Coronary artery (tissue), 2 donors: ENCODE results near the gene GNA12.
"Not testable (repeated sequence)": the region's sequence is repeated elsewhere in the genome, so short reads cannot be mapped to it uniquely, and the experiment has no call there.

ENCODE experiments used
- DNase-seq: peaks from one replicate; pipeline ENCODE4 v3.0.0-alpha.2; 2017; ENCODE audit warnings: low spot score
- H3K27ac ChIP-seq, 2 donors: fragments of 200-600 bp; sonication (generic); one replicate each; pipeline ENCODE4 v1.5.1; 2016 to 2019
- H3K4me3 ChIP-seq: fragments of 200-600 bp; sonication (generic); 2 replicates; pipeline ENCODE4 v1.5.1; 2016; ENCODE audit warnings: mild to moderate bottlenecking, moderate library complexity
- TF ChIP-seq, protein P1 (sequence below): fragments of 200-600 bp; sonication (generic); IDR thresholded peaks from one replicate; pipeline ENCODE4 v1.5.1; 2019; ENCODE audit warnings: antibody characterized with exemption

GNA12 gene

DNA sequence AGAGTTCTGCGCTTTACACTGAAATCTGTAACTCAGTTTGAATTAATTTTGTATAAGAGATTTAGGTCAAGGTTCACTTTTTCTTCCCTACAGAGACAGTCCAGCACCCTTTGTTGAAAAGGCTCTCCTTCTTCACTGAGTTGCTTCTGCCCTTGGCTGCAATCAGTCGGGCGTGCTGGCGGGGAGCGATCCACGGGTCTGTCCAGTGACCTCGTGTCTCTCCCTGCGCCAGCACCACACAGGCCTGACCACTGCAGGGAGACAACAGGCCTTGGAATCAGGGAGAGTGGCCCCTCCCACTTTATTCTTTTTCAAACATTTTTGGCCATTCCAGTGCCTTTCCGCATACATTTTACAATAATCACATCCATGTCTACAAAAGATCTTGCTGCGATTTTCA is 89.2 kb downstream of the GNA12 start:
- Histone ChIP-seq H3K27ac (no peak overlapping the region), H3K4me3 (no peak overlapping the region)
- no peak for DNase-seq
- TF ChIP-seq, protein P1, sequence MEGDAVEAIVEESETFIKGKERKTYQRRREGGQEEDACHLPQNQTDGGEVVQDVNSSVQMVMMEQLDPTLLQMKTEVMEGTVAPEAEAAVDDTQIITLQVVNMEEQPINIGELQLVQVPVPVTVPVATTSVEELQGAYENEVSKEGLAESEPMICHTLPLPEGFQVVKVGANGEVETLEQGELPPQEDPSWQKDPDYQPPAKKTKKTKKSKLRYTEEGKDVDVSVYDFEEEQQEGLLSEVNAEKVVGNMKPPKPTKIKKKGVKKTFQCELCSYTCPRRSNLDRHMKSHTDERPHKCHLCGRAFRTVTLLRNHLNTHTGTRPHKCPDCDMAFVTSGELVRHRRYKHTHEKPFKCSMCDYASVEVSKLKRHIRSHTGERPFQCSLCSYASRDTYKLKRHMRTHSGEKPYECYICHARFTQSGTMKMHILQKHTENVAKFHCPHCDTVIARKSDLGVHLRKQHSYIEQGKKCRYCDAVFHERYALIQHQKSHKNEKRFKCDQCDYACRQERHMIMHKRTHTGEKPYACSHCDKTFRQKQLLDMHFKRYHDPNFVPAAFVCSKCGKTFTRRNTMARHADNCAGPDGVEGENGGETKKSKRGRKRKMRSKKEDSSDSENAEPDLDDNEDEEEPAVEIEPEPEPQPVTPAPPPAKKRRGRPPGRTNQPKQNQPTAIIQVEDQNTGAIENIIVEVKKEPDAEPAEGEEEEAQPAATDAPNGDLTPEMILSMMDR, result no peak

DNA sequence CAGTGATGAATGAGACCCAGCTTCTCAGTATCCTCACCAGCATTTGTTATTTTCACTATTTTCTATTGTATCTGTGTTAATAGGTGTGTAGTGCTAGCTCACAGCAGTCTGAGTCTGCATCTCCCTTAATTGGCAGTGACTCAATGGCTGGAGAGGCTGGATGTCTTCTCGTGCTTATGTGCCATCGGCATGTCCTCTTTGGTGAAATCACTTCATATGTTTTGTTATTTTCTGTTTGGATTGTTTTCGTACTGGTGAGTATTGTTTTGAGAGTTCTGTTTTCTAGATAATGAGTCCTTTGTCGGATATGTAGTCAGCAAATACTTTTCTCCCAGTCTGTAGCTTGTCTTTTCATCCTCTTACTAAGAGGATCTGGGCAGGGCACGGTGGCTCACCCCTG is 90.0 kb downstream of the GNA12 start:
- Histone ChIP-seq H3K27ac (no peak overlapping the region), H3K4me3 (no peak overlapping the region)
- TF ChIP-seq, protein P1, result no peak
- DNase-seq, result no peak

DNA sequence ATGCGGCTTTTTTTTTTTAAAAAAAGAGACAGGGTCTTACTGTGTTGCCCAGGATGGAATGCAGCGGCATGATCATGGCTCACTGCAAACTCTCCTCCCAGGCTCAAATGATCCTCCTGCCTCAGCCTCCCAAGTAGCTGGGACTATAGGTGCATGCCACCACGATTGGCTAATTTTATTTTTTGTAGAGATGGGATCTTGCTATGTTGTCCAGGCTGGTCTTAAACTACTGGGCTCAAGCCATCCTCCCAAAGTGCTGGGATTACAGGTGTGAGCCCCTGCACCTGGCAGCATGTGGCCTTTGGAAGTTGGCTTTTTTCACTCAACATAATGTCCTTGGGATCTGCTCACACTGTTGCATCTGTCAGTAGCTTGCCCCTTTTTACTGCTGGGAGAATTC is 91.0 kb downstream of the GNA12 start:
- TF ChIP-seq, protein P1, result no peak
- Histone ChIP-seq H3K4me3 (no peak overlapping the region), H3K27ac (no peak overlapping the region)
- no peak for DNase-seq

DNA sequence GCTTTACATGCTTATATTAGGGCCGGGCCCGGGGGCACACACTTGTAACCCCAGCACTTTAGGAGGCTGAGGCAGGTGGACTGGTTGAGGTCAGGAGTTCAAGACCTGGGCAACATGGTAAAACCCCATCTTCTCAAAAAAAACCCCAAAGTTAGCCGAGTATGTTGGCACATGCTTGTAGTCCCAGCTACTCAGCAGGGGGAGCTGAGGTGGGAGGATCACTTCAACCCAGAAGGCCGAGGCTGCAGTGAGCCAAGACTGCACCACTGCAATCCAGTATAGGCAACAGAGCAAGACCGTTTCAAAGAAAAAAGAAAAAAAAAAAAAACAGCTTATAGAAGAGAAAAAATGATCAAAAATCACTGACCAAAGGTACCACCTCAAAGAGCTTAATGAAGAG is 93.0 kb downstream of the GNA12 start:
- TF ChIP-seq, protein P1, result no peak
- no peak overlapping the region for H3K27ac ChIP-seq
- no peak overlapping the region for H3K4me3 ChIP-seq
- no peak for DNase-seq

DNA sequence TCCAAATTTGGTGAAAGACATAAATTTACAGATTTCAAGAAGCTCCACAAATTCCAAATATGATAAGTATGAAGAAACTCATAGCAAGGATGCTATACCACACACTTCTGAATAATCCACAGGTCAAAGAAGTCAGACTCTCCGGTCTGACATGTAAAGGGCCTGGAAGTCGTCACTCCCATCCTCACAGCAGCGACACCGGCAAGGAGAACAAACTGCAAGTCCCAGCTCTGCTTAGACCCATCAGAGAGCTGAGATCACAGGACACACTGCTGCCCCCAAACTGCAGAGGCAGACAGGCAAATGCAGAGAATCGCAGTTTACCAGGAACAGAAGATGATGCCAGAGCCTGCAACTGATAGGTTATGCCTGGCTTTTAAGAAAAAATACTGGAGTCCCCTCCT is 94.1 kb downstream of the GNA12 start:
- Histone ChIP-seq H3K27ac (no peak overlapping the region), H3K4me3 (no peak overlapping the region)
- TF ChIP-seq, protein P1, result no peak
- DNase-seq, result no peak

DNA sequence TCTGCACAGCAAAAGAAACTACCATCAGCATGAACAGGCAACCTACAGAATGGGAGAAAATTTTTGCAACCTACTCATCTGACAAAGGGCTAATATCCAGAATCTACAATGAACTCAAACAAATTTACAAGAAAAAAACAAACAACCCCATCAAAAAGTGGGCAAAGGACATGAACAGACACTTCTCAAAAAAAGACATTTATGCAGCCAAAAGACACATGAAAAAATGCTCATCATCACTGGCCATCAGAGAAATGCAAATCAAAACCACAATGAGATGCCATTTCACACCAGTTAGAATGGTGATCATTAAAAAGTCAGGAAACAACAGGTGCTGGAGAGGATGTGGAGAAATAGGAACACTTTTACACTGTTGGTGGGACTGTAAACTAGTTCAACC is 95.4 kb downstream of the GNA12 start:
- not testable (repeated sequence) for H3K4me3 ChIP-seq, H3K27ac ChIP-seq, DNase-seq

DNA sequence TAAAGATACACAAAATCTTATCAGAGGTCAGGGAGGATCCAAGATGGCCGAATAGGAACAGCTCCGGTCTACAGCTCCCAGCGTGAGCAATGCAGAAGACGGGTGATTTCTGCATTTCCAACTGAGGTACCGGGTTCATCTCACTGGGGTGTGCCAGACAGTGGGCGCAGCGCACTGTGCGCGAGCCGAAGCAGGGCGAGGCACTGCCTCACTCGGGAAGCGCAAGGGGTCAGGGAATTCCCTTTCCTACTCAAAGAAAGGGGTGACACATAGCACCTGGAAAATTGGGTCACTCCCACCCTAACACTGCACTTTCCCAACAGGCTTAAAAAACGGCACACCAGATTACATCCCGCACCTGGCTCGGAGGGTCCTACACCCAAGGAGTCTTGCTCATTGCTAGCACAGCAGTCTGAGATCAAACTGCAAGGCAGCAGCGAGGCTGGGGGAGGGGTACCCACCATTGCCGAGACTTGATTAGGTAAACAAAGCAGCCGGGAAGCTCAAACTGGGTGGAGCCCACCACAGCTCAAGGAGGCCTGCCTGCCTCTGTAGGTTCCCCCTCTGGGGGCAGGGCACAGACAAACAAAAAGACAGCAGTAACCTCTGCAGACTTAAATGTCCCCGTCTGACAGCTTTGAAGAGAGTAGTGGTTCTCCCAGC is 100.5 kb downstream of the GNA12 start:
- DNase-seq, H3K4me3 ChIP-seq, H3K27ac ChIP-seq: not testable (repeated sequence)

DNA sequence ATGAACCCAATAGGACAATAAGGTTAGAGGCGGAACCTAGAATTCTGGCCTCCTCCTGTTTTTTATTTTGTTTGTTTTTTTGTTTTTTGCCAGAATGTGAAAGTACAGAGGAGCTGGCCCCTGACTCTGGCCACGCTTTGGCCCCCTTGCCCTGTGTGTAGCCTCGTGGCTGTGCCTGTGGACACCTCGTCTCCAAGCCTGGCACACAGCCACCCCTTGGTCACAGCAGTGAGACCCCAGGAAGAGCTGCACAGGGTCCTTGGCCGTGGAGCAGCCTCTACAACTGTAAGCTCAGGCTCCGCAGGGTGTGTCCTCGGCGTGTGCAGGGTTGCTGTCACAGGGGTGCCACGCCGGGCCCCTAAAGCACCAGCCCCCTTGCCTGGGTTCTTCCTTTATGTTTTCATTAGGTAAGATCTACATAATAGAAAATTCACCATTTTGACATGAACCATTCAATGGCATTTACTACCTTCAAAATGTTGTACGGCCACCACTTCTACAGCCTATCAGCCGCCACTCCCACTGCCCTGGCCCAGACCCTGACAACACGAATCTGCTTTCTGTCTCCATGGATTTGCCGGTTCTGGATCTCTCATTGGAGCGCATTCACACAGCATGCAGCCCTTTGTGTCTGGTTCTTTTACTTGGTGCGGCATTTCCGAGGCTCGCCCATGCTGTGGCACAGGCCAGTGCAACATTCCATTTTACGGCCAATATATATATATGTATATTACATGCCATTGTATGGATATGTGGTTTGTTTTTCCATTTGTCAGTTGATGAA is 105.2 kb downstream of the GNA12 start:
- H3K27ac ChIP-seq, result no peak overlapping the region

More for the DNA sequence above, 105.2 kb downstream of the GNA12 start:
- peak; percentile 64 for DNase-seq
- TF ChIP-seq, protein P1, result no peak
- H3K4me3 ChIP-seq, result no peak overlapping the region
